ENCODE measurements around the gene DUSP8.

DNA sequence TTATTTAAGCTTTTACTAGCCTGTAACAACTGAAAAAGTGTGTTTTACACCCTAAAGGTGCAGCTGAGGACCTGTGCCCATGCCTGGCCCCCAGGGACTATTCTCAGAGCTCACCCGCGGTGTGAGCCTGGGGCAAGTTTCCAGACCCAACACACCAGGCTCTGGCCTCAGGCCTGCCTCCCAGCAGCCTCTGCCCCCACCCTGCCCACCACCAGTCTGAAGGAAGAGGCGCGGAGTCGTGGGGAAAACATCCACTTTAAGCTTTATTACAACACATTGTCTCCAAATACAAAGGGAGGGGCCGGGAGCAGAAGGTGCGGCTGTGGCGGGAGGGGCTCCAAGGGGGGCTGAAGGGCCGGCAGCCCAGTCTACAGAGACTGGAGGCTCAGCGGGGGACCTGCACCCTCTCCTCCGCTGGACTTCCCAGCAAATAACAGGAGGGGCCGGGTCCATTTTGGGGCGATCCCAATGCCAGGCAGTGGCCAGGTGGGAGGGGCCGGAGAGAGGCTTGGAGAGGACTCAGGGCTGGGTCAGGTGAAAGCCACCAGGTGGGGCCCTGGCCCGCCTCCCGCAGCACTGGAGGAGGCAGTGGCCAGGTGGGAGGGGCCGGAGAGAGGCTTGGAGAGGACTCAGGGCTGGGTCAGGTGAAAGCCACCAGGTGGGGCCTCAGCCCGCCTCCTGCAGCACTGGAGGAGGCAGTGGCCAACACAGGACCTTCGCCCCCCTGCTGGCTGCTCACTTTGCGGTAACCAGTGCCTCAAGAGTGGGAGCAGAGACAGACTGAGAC, 18.1 kb downstream of the DUSP8 start:
- TF ChIP-seq, protein P1, sequence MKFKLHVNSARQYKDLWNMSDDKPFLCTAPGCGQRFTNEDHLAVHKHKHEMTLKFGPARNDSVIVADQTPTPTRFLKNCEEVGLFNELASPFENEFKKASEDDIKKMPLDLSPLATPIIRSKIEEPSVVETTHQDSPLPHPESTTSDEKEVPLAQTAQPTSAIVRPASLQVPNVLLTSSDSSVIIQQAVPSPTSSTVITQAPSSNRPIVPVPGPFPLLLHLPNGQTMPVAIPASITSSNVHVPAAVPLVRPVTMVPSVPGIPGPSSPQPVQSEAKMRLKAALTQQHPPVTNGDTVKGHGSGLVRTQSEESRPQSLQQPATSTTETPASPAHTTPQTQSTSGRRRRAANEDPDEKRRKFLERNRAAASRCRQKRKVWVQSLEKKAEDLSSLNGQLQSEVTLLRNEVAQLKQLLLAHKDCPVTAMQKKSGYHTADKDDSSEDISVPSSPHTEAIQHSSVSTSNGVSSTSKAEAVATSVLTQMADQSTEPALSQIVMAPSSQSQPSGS (CRISPR knock-in tag; IDR thresholded peaks at IDR 0.05; ENCODE audit: borderline replicate concordance, low read depth), result no peak
- TF ChIP-seq, protein P2, sequence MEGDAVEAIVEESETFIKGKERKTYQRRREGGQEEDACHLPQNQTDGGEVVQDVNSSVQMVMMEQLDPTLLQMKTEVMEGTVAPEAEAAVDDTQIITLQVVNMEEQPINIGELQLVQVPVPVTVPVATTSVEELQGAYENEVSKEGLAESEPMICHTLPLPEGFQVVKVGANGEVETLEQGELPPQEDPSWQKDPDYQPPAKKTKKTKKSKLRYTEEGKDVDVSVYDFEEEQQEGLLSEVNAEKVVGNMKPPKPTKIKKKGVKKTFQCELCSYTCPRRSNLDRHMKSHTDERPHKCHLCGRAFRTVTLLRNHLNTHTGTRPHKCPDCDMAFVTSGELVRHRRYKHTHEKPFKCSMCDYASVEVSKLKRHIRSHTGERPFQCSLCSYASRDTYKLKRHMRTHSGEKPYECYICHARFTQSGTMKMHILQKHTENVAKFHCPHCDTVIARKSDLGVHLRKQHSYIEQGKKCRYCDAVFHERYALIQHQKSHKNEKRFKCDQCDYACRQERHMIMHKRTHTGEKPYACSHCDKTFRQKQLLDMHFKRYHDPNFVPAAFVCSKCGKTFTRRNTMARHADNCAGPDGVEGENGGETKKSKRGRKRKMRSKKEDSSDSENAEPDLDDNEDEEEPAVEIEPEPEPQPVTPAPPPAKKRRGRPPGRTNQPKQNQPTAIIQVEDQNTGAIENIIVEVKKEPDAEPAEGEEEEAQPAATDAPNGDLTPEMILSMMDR (IDR thresholded peaks at IDR 0.05), result no peak
- TF ChIP-seq, protein P3, sequence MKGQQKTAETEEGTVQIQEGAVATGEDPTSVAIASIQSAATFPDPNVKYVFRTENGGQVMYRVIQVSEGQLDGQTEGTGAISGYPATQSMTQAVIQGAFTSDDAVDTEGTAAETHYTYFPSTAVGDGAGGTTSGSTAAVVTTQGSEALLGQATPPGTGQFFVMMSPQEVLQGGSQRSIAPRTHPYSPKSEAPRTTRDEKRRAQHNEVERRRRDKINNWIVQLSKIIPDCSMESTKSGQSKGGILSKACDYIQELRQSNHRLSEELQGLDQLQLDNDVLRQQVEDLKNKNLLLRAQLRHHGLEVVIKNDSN (CRISPR knock-in tag; IDR thresholded peaks at IDR 0.05), result no peak
- TF ChIP-seq CREM (CRISPR knock-in tag; IDR thresholded peaks at IDR 0.05) (no peak), NR3C1 (CRISPR knock-in tag; conservative IDR thresholded peaks at IDR 0.05; ENCODE audit: low read depth) (no peak)
- TF ChIP-seq, protein P4, sequence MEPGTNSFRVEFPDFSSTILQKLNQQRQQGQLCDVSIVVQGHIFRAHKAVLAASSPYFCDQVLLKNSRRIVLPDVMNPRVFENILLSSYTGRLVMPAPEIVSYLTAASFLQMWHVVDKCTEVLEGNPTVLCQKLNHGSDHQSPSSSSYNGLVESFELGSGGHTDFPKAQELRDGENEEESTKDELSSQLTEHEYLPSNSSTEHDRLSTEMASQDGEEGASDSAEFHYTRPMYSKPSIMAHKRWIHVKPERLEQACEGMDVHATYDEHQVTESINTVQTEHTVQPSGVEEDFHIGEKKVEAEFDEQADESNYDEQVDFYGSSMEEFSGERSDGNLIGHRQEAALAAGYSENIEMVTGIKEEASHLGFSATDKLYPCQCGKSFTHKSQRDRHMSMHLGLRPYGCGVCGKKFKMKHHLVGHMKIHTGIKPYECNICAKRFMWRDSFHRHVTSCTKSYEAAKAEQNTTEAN (CRISPR knock-in tag; IDR thresholded peaks at IDR 0.05), result no peak

Measured in WTC11 (cell line).